Fibroblast of pulmonary artery (primary cell): ENCODE results near the gene SPSB1.
A peak's percentile ranks its signal among the peaks of the same experiment; 100 is the strongest.

Experiments
- DNase-seq: peaks from one replicate; pipeline ENCODE4 v3.0.0-alpha.2; 2010; ENCODE audit warnings: low read depth
- H3K4me3 ChIP-seq: replicated peaks from 2 replicates; pipeline ENCODE4 v1.5.1; 2011; ENCODE audit warnings: low read depth, mild to moderate bottlenecking, control low read depth, low read length, moderate library complexity
- CTCF ChIP-seq: IDR thresholded peaks from 2 replicates; pipeline ENCODE4 v1.5.1; 2011; ENCODE audit warnings: mild to moderate bottlenecking, control low read depth, low read length, inconsistent platforms; ENCODE audit errors: missing control alignments

The SPSB1 gene

GRCh38 chr1:9302745-9303524, 10.2 kb downstream of the SPSB1 start:
- H3K4me3 ChIP-seq, result no peak overlapping the region
- TF ChIP-seq CTCF, result no peak
- DNase-seq, result peak; percentile 91

GRCh38 chr1:9303916-9304315, 11.2 kb downstream of the SPSB1 start:
- DNase-seq, result no peak
- TF ChIP-seq CTCF, result no peak
- H3K4me3 ChIP-seq, result no peak overlapping the region

GRCh38 chr1:9305216-9305615, 12.5 kb downstream of the SPSB1 start:
- DNase-seq, result no peak
- H3K4me3 ChIP-seq, result no peak overlapping the region
- no peak for TF ChIP-seq CTCF

GRCh38 chr1:9306006-9306405, 13.3 kb downstream of the SPSB1 start:
- no peak for TF ChIP-seq CTCF
- no peak overlapping the region for H3K4me3 ChIP-seq
- no peak for DNase-seq

- no peak for DNase-seq
- no peak for TF ChIP-seq CTCF
- no peak overlapping the region for H3K4me3 ChIP-seq
Measured at GRCh38 chr1:9307303-9307702, 14.6 kb downstream of the SPSB1 start.

GRCh38 chr1:9308236-9308785, 15.6 kb downstream of the SPSB1 start:
- no peak overlapping the region for H3K4me3 ChIP-seq
- no peak for TF ChIP-seq CTCF
- DNase-seq, result no peak

GRCh38 chr1:9309080-9309479, 16.4 kb downstream of the SPSB1 start:
- no peak overlapping the region for H3K4me3 ChIP-seq
- no peak for TF ChIP-seq CTCF
- DNase-seq, result no peak
